Left colon (tissue), 2 donors: ENCODE data around the gene ZBTB17. TPM values are rescaled to one million over a fixed set of nuclear protein-coding genes. Genes with fewer than 3 reads are reported as not detected.
"Not testable (repeated sequence)": the region's sequence is repeated elsewhere in the genome, so short reads cannot be mapped to it uniquely, and the experiment has no call there.

Experiments
- ATAC-seq: fragments of 200-7000 bp; cut with Tn5 transposase; one replicate; pipeline ENCODE4 v1.9.1; 2020; ENCODE audit warnings: mild to moderate bottlenecking, moderate library complexity
- DNase-seq, 2 donors: peaks; one replicate each; pipeline ENCODE4 v3.0.0-alpha.2; 2020
- intact Hi-C, 2 donors: fragments of 100-400 bp; cut with DNase I in 1 of 2; cut with micrococcal nuclease in 1 of 2; formaldehyde crosslinking; loops; one replicate each; pipeline versions ENCODE4 v1.11.2 to v1.14.0; 2022; cut with DNase I, micrococcal nuclease
- long read RNA-seq: library from polyadenylated mRNA; unstranded; transcript quantifications from one replicate; pipeline ENCODE4 v2.0.0, GENCODE V29; 2021
- total RNA-seq, 2 donors: library from RNA; stranded (reverse); fragmentation: NEBNext Ultra II Directional; extraction: Animal tissue kit (Norgen Biotek cat#: 25700); gene quantifications; one replicate each; pipeline ENCODE4 v1.2.1, GENCODE V29; 2021
- donor health status: DM: no; HTN: no; CAD: no.
- donor health status: DM: yes; HTN: yes; CAD: no.

The ZBTB17 gene
- total RNA-seq = 10 to 100 TPM; 29.1 to 30.0 TPM
- long read RNA-seq, transcript ZBTB17-202 (16 exons, 2,745 nt) = major isoform, 14 of 31 reads
- long read RNA-seq, partial matches to known transcripts = 10 of 31 reads
- long read RNA-seq, other reads (novel, unspliced or antisense) = 7 of 31 reads

DNA sequence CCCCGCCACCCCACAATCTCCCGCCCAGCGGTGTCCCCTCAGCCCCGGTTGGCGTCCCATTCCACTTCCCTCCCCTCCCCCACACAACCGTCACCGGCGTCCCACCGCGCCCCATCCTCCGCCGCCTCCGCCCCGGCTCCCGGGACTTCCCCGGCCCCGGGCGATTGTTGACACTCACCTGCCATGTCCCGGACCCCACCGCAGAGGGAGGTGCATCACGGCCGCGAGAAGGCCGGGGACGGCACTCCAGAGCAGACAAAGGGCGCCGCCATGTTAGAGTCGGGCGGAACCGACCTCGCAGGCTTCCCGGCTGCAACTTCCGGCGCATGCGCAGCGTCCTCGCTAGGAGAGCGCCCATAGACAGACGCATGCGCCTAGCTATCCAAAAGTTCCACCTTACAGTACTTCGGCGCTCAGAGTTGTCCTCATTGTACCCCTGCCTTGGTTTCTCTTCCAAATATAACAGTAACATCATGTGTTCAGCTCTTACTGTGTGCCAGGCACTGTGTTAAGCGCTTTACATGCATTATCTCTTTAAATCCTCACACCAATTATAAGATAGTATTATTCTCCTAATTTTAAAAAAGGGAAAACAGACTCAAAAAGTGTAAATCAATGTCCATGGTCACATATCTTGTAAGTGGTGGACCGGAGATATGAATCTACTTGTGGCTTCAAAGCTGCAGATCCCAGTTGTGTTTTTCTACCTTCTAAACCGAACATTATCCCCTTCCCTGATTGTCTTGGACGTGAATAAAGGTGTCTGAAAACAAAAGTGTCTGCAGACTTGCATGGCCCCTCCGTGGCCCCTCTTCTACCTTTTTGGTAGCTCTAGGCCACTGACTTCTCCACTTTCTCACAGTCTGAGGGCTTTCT, at the start of gene ZBTB17:
TSS of gene ZBTB17 (minus strand) at position 297 of the 876 bp plus-strand sequence. CDS start 27,606 bp downstream, outside the sequence.
- peak; percentile 99 for ATAC-seq
- intact Hi-C loops = no loop called here
- peak; percentile 93 to 98 for DNase-seq

DNA sequence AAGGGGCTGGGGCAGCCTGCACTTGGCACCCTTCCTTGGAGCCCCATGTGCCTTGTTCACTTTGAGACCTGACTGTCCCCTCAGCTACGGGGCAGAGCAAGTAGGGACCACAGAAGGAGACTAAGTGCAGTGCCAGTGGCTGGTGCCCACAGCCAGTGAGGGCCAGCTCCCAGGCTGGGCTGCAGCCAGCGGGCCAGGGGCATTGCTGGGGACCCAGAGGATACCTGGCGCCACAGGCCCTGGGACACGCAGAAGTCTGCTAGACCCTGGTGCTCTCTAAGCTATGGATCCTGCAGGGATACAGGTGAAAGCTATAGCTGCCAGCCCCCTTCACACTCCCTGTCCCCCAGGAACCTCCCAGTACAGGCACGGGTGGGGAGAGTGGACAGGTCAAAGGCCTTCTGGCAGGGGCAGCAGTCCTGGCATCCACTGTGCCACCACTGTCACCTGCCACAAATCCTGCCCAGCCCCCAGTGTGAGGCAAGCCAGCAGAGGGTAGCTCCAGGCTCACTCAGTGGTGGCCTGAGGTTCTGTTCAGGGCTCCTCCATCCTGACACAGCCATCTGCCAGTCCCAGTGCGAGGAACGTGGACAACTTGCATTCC, 47.3 kb upstream of the ZBTB17 start:
- intact Hi-C loops = no loop called here
- no peak for ATAC-seq
- DNase-seq = no peak

DNA sequence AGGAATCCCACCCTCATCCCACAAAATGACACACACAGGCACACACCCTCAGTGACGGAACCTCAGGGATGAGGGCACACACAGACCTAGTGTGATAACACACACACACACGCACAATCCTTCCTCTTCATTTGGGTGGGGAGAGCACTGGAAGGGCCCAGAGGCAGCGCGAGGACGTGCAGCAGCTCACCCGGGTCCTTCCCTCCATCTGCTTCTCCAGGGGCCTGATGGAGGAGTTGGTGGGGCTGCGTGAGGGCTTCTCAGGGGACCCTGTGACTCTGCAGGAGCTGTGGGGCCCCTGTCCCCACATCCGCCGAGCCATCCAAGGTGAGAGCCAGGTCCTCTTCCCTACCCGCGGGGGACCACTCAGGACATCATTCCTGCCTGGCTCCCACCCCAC, 46.5 kb upstream of the ZBTB17 start:
- DNase-seq = no peak
- intact Hi-C loops = no loop called here
- no peak for ATAC-seq

DNA sequence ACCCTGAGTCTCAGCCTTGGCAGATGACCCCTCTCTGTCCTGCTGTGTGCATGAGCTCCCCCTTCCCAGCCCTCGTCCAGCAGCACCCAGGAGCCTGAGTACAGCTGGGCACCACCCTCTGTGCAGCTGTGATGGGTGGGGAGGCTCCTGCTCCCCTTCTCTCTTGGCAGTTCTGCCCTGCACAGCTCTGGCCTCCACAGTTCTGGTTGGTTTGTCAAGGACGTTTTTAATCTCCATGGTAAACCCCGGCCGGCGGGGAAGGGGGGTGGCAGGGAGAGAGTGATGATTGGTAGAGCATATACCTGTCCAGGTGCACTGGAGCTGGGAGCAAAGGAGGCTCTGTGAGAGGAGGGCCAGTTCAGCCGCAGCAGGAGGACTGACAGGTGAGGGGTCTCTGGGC, 45.8 kb upstream of the ZBTB17 start, which contains the start of gene CLCNKA:
TSS of gene CLCNKA (plus strand) at position 356 of the 400 bp plus-strand sequence. CDS start 584 bp downstream, outside the sequence.
- intact Hi-C loops = no loop called here
- DNase-seq (no peak), ATAC-seq (no peak)

DNA sequence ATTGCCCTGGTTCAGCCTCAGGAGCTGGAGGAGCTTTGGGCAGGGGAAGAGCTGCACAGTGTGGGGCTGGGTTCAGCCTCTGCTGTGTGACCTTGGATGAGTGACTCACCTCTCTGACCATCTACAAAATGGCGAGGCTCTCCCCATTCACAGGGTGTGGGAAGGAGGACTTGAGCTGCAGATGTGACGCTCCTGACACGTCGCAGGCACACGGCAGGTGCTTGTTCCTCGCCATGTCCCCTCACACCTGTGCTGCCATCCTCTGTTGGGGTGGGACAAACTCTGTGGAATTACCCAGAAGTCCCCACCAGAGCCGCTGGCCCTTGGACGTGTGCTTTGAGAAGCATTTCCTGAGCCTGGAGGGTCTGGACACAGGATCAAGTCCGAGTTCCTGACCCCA, 45.0 kb upstream of the ZBTB17 start:
- ATAC-seq = not testable (repeated sequence)

DNA sequence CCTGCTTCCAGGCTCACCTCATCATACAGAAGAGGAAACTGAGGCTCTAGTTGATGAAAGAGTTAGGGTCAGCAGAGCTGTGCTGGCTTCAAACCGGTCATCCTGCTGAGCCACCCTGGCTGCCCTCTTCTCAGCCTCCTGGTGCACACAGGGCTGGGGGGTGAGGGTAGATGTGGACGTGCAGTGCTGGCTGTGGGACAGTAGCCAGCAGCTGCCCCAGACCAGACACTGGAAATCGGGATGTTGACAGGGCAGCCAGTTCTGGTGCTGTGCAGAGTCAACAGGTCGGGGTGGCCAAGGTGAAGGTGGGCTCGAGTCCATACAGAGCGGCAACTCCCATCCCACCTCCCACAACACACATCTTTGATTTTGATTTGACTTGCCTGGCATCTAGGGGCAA, 44.4 kb upstream of the ZBTB17 start:
- intact Hi-C loops = no loop called here
- ATAC-seq (no peak), DNase-seq (no peak)

More for the DNA sequence above, 45.0 kb upstream of the ZBTB17 start:
- DNase-seq, intact Hi-C loops: not testable (repeated sequence)

DNA sequence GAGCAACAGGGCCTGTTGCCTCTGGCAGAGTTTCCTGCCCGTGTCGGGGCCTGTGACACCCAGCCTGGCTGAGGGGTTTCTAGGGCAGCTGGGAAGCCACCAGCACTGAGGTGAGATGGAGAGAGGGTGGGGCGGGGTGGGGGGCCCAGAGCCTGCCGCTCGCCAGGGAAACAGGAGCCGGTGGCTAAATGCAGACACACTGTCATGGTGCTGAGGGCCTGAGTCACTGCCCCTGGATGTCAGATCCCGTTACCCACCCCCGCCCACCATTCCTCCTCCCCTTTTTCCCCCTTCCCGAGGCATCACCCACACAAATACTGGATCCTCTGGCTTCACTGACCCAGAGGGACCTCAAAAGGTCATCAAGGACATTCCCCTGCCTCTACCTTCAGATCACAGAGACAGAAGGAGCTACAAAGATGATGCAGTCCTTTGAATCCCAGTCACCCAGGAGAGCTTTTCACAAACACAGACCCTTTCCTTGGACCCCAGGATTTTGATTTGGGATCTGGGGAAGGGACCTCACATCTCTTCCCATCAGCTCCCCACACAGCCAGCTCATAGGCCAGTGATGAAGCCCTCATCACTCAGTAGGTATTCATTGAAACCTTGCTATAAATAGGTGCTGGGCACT, 43.9 kb upstream of the ZBTB17 start:
- DNase-seq (no peak), ATAC-seq (no peak)
- intact Hi-C loops = no loop called here

DNA sequence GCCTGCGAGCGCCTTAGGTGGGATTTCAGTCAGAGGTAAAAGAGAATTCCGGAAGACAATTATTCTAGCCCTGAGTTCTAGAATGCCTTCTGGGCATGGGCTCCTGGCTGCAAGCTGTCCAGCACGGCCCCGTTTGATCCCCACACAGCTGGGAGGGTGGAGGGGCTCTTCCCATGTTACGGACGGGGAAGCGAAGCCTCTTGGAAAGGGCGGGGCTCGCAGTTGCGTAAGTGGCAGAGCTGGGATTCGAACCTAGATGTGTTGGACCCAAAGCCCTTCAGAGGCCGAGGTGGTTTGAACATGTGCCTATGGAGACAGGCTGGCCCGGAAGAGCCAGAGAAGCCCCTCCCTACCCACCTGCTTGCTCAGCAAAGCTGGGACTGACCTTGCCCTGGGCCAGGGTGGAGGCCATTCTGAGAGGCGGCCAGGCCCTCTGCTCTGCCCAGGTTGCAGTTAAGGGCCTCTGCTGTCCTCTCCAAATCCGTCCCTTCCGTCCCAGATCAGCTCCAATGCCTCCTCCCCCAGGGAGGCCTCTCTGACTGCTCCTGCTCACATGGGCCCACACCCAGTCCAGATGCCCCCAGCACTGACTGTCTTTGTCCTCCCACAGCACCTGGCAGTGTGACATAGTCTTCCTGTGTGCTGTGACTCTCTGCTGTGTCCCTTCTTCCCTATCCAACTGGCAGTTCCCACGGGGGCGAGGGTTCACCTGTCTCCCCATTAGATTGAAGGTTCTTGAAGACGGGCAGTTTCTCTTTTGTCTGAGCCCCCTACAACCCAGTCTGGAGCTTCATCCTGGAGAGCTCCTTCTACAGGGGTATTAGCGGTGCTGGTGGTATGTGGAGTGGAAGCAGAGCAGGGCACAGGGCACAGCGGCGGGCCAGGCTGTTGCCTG, 43.1 kb upstream of the ZBTB17 start:
- DNase-seq (no peak), ATAC-seq (no peak)
- intact Hi-C loops = no loop called here

DNA sequence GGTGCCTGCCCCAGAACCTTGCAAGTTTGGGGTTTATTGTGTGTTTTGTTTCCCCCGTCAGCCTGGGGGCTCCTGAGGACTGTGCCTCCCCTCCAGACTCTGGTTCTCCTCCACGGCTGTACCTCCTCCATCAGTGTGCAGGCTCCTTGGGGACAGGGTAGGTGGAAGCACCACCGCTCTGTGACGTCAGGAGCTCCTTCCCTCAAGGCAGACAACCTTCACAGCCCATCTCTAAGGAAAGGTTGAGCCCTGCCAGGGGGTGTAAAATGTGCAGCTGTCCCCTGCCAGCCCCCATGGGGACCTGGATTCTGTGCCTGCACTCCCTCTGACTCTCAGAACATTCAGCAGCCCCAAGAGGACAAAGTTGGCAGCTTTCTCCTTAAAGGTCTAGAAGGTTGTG, 42.4 kb upstream of the ZBTB17 start:
- intact Hi-C loops = no loop called here
- DNase-seq (no peak), ATAC-seq (no peak)

DNA sequence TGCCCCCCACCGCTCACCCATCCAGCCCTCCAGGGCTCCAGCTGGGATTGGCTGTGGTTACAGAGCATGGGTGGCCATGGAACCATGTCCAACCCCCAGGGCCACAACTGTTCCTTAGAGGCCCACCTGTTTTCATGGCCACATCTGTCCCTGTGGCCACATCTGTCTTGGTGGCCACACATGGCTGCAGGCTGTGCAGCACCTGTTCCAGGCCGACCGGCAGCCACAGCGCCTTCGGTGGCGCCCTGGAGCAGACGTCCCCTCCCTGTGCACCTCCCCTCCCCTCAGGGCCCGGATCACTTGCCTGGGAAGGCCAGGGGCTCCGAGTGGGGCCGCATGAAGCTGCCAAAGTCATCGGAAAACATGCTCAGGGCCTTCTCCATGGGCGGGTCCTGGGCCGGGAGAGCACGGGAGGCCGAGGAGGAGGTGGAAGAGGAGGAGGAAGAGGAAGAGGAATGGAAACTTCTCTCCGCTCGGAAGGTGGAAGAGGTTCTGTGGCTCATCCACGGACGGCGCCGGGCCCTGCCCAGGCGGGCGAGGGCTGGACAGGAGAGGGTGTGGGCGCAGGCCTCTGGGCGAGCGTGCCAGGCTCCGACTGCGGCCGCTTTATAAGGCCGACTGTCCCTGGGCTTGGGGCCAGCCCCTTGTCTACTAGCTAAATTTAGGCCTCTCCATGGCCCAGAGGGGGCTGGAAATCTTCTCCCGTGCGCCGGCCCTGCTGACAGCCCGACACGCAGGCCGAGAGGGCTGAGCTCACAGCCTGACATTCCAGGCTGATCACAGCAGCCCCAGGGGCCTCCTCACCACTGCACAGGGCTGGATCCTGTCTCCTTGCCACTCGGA, 41.8 kb upstream of the ZBTB17 start, which contains the start of gene HSPB7:
TSS of gene HSPB7 (minus strand) at position 583 of the 843 bp plus-strand sequence. CDS start at position 503, 80 bp downstream.
- ATAC-seq = peak; percentile 5

DNA sequence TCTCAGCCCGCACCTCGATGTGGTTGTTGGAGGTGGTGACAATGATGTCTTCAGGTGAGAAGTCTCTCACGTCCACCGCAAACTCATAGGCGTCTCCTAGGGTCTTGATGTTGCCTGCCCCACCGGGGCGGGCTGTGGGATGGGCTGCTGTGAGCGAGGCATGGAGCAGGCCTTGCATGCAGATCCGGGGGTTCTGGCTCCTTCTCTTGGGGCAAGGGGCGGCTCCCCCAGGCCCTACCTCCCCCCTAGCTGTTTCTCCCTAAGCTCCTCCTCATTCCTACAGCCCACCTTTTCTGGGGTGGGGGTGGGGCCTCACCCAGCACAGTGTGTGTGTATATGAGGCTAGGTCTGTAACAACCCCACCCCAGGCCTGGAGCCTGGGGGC, 41.2 kb upstream of the ZBTB17 start:
- intact Hi-C loops = no loop called here
- ATAC-seq (no peak), DNase-seq (no peak)

More for the DNA sequence above, 41.8 kb upstream of the ZBTB17 start, which contains the start of gene HSPB7:
- DNase-seq = peak; percentile 58 to 88
- intact Hi-C loops = no loop called here

DNA sequence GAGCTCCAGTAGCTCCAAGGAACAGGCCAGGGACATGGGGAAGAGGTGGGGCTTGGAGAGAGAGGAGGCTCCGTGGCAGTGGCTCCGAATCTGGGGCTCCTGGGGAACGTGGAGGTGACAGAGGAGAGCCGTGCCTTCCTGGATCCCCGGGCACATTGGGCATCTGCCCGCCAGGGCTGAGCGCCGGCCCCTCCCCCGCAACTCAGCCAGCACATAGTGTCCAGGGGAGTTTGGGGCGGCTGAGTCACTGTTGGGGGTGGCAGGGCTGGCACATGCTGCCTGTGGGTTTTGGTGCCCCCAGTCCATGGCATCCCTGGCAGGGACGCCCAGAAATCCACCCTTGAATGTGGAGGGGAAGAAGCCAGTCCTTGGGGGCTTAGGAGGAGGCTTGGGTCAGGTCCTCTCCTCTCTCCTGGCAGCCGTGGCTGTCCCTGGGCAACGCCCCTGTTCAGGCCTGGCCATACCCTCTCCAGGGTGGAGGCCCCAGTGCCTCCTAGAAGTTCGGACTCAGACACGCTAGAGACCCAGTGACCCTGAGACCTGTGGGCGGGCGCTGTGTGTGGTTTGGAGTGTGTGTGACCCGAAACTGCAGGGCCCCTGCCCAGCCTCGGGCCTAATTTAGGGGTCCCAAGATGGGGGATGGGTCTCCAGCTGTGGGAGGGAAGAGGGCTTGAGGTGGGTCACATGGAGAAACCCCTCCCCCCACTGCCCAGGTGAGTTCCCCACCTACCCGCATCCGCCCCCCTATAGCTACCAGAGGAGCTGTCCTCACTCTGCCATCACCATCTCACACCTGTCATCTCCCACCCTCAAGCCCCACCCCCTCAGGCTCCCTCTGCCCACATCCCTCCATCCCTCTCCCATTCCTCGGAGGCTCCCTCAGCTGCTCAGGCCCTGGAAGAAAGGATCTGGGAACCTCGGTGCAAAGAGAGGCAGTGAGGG, 40.3 kb upstream of the ZBTB17 start:
- ATAC-seq = no peak

DNA sequence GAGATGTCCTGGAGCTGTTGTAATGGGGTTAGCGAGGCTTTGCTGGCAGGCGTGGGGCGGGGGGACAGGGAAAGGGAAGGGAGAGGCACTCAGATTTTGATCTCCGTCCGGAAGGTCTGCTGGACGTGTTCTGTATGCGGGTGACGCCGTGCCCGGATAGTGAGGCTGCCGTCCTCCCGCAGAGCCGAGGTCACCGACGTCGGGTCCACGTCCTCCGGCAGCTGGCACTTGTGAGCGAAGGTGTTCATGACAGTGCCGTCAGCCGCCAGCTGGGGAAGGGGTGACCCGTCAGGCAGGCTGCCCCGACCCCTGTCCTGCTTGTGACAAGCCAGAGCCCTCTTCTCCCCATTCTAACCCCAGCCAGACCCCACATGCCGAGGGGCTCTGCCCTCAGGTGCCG, 39.6 kb upstream of the ZBTB17 start:
- no peak for DNase-seq
- intact Hi-C loops = no loop called here
- no peak for ATAC-seq

More for the DNA sequence above, 40.3 kb upstream of the ZBTB17 start:
- DNase-seq = peak in 1 of 2 donors; percentile 49
- intact Hi-C loops = no loop called here

DNA sequence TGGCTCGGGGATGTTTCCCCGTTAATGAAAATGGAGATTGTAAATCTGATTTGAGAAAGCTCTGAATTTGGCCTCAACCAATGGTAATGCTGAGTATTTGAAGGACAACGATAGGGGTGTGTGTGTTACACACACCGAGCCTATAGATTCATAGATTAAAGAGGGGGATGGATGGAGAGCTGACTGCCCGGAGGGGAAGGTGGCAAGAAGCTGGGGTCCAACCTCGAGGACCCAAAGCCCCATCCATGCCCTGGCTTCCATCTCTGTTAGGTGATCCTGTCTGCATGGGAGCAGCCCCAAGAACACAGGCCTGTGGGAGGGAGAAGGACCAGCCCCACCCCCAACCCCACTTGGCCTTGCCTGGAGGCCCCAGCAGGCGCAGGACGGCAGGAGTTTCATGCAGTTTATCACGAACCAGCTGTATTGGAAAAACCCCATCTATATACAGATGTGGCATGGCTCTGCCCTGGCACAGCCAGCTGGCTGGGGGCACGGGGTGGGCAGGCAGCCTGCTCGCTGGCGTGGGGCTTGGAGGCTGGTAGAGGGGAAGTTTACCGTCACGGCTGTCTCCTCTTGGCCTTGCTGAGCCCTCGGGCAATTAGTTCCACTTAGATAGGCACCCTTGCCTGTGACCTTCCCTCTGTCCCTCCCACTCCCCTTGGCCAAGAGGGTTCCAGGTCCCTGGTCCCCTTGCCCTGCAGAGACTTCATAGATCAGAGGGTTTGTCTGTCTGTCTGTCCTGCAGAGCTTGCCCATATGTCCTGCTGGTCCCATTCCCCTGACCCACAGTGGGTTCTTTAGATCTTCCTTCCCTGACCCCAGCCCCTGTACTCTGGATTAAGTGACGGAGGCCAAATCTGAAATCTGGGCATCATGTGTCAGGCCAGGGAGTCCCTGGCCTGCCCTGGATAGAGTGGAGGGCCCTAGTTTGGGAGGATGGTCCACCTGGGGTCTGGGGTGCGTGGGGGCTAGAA, 38.9 kb upstream of the ZBTB17 start:
- ATAC-seq (no peak), DNase-seq (peak; percentile 44 to 66)
- intact Hi-C loops = no loop called here

DNA sequence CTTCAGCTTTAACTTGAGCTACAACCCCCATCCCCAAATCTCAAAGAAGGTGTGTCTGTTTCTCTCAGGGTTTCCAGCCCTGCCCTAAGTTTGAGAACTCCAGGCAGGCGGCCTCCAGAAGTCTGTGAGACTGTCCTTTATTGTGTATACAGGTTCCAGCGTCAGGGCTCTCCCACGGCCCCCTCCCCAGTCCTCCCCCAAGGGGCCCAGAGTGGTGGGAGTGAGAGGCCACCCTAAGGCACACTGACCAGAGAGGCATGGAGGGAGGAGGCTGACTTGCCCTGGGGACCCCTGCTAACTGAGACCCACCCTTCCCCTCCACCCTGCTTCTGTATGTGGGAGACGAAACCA, 38.0 kb upstream of the ZBTB17 start:
- no peak for DNase-seq
- intact Hi-C loops = no loop called here

More for the DNA sequence above, 38.0 kb upstream of the ZBTB17 start:
- ATAC-seq = peak; percentile 14
